Parathyroid adenoma (tissue), 2 donors: ENCODE results near the gene FUT1.

Experiments used
- H2AFZ ChIP-seq: fragments of 300-600 bp; sonication (generic); one replicate; pipeline ENCODE4 v1.7.0; 2017; ENCODE audit warnings: antibody characterized with exemption, mild to moderate bottlenecking
- H3K27ac ChIP-seq: fragments of 300-600 bp; sonication (generic); one replicate; pipeline ENCODE4 v1.7.0; 2017
- H3K27me3 ChIP-seq: fragments of 300-600 bp; sonication (generic); one replicate; pipeline ENCODE4 v1.7.0; 2017; ENCODE audit warnings: low read length; ENCODE audit not compliant: control insufficient read depth, insufficient read depth
- H3K36me3 ChIP-seq: fragments of 300-600 bp; sonication (generic); one replicate; pipeline ENCODE4 v1.7.0; 2017; ENCODE audit warnings: low read length; ENCODE audit not compliant: control insufficient read depth, insufficient read depth
- H3K4me1 ChIP-seq: fragments of 300-600 bp; sonication (generic); one replicate; pipeline ENCODE4 v1.7.0; 2017; ENCODE audit warnings: control low read depth
- H3K4me2 ChIP-seq: fragments of 300-600 bp; sonication (generic); one replicate; pipeline ENCODE4 v1.7.0; 2017; ENCODE audit warnings: low read length
- H3K4me3 ChIP-seq: fragments of 300-600 bp; sonication (generic); one replicate; pipeline ENCODE4 v1.7.0; 2017; ENCODE audit warnings: low read depth, low read length
- H3K79me2 ChIP-seq: fragments of 300-600 bp; sonication (generic); one replicate; pipeline ENCODE4 v1.7.0; 2017; ENCODE audit warnings: control low read depth
- H3K9ac ChIP-seq: fragments of 300-600 bp; sonication (generic); one replicate; pipeline ENCODE4 v1.7.0; 2017; ENCODE audit warnings: mild to moderate bottlenecking
- H3K9me3 ChIP-seq: fragments of 300-600 bp; sonication (generic); one replicate; pipeline ENCODE4 v1.7.0; 2017; ENCODE audit warnings: low read length; ENCODE audit not compliant: control insufficient read depth
- TF ChIP-seq, protein P1 (sequence below): fragments of 300-600 bp; sonication (generic); IDR thresholded peaks from one replicate; pipeline ENCODE4 v1.7.0; 2017; ENCODE audit warnings: antibody characterized with exemption, mild to moderate bottlenecking
- donor health status: primary hyperparathyroidism.

Gene FUT1

DNA sequence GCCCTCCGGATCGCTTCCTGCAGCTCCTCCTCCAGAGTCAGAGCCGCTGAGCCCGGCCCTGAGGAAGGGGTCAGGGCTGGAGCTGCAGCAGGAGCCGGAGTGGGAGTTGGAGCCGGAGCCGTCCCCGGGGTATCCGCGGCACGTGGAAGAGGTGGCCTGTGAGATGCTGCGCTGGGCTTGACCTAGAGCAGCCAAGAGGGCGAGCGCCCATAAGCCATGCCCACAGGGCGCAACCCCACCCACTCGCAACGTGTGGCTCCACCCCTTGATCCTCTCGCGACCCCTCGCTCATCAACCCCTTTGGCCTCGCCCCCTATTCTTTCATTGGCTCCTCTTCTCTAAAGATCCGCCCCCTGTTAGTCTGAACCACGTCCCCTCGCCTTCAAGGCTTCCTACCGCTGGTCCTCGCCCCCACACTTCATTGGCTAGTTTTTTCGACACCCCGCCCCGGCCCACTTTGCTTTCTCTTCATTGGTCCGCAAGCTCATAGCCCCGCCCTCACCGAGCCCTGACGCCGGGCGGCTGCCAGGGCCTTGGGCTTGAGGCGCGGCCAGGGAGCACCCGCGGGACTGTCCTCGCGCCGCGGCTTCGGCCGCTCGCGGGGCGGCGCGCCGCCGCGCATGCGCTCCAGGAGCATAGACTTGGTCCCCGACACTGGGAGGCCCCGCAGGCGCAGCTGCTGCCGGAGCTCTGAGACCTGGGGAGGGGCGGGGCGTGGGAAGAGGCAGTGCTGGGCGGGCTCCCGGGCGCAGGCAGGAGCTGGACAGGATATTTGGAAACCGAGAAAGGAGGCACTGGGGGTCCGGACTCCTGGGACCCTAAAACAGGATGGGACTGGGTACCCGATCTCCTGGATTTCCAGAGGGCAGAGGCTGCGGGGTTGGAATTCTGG, 38.3 kb downstream of the FUT1 start:
- Histone ChIP-seq H3K4me3 (peak overlapping the region; percentile 78), H3K4me1 (peaks cover 2% of the 10 kb centered on the region), H3K79me2 (no peaks in the 10 kb centered on the region), H3K27ac (peak overlapping the region; percentile 70), H3K27me3 (no peaks in the 10 kb centered on the region), H3K9ac (peak overlapping the region; percentile 3), H3K36me3 (no peaks in the 10 kb centered on the region), H2AFZ (peak overlapping the region; percentile 67), H3K9me3 (no peaks in the 10 kb centered on the region), H3K4me2 (peak overlapping the region; percentile 85)
- TF ChIP-seq, protein P1, sequence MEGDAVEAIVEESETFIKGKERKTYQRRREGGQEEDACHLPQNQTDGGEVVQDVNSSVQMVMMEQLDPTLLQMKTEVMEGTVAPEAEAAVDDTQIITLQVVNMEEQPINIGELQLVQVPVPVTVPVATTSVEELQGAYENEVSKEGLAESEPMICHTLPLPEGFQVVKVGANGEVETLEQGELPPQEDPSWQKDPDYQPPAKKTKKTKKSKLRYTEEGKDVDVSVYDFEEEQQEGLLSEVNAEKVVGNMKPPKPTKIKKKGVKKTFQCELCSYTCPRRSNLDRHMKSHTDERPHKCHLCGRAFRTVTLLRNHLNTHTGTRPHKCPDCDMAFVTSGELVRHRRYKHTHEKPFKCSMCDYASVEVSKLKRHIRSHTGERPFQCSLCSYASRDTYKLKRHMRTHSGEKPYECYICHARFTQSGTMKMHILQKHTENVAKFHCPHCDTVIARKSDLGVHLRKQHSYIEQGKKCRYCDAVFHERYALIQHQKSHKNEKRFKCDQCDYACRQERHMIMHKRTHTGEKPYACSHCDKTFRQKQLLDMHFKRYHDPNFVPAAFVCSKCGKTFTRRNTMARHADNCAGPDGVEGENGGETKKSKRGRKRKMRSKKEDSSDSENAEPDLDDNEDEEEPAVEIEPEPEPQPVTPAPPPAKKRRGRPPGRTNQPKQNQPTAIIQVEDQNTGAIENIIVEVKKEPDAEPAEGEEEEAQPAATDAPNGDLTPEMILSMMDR, result no peak

DNA sequence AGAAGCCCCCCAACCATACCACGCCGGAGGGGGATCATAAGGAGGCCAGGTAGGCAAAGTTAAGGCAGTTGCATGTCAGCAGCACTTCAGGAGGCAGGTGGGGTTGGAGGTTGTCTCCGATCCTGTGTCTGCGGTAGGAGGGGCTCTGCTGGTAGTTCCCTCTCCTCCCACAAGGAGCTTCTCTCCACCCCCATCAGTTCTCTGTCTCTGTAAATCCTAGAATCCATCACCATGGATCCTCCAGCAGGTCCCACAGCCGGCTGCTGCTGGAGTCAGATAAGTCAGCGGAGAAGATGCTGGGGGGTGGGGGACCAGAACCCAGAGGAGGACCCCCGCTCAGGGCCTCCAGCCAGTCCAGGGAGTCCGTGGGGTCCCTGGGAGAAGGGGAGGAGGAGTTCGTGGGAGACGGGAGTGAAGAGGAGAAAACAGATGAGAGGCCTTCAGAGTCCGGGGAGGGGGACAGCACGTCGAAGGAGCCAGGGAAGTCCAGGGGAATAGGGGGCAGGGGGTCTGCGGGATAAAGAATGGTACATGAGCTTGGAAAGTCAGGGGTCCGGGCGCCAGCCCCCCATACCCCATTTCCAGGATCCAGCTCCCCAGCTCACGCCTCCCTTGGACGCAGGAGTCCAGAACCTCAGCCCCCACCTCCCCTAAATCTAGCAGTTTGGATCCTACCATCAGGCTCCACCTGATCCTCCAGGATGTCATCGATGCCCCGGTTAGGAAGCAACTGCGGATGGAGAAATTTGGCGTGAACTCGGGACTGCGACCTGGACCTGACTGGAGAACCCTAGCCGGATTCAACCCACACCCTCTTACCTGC, 39.2 kb downstream of the FUT1 start:
- Histone ChIP-seq H2AFZ (peak overlapping the region; percentile 67), H3K27ac (peak overlapping the region; percentile 64), H3K4me2 (peak overlapping the region; percentile 85), H3K27me3 (no peaks in the 10 kb centered on the region), H3K9me3 (no peaks in the 10 kb centered on the region), H3K79me2 (no peaks in the 10 kb centered on the region), H3K4me1 (peaks cover 2% of the 10 kb centered on the region), H3K36me3 (no peaks in the 10 kb centered on the region), H3K4me3 (peak overlapping the region; percentile 78), H3K9ac (no peak overlapping the region)
- TF ChIP-seq, protein P1, result no peak

DNA sequence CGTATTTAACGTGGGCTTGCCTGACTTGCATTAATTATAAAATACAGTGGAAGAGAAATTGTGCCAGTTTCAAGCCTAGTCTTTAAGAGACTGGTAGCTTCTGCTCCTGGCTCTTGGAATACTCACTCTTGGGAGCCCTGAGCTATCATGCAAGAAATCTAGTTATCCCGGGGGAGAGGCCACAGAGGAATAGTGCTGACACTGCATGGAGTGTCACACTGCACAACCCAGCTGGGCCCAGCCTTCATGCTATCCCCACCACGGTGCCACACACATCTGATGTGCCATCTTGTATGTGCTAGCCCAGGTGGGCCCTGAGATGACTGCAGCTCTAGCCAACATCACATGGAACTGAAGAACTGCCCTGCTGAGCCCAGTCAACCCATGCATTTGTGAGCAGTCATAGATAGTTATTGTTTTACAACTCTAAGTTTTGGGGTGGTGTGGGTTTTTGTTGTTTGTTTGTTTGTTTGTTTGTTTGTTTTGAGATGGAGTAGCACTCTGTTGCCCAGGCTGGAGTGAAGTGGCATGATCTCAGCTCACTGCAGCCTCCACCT, 41.3 kb downstream of the FUT1 start:
- no peak overlapping the region for H2AFZ ChIP-seq
- no peaks in the 10 kb centered on the region for H3K79me2 ChIP-seq
- no peaks in the 10 kb centered on the region for H3K27me3 ChIP-seq
- H3K36me3 ChIP-seq, result no peaks in the 10 kb centered on the region
- no peak overlapping the region for H3K4me3 ChIP-seq
- H3K4me1 ChIP-seq, result peaks cover 2% of the 10 kb centered on the region
- H3K9me3 ChIP-seq, result no peaks in the 10 kb centered on the region
- TF ChIP-seq, protein P1, result no peak
- H3K4me2 ChIP-seq, result no peak overlapping the region
- no peak overlapping the region for H3K9ac ChIP-seq
- no peak overlapping the region for H3K27ac ChIP-seq

DNA sequence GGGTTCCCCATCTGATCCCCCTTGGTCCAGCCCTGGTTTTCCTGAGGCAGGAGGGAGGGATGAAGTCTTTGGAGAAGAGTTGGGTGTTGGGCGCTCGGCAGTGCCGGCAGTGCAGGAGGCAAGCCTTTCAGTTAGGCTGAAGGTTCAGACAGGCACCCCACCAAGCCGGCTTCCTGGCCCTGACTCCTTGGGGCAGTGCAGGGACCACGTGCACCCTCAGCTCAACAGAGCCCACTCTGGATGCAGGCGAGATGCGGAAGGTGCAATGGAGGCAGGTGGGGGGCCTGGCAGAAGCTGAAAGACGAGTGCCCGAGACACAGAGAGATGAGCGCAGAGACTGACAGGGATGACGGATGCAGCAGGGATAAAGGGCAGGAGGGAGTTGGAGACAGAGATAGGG, 44.0 kb downstream of the FUT1 start:
- no peaks in the 10 kb centered on the region for H3K79me2 ChIP-seq
- H3K36me3 ChIP-seq, result no peaks in the 10 kb centered on the region
- no peaks in the 10 kb centered on the region for H3K27me3 ChIP-seq
- H3K9ac ChIP-seq, result no peak overlapping the region
- H3K9me3 ChIP-seq, result no peaks in the 10 kb centered on the region
- H2AFZ ChIP-seq, result no peak overlapping the region
- H3K4me1 ChIP-seq, result no peaks in the 10 kb centered on the region
- no peak overlapping the region for H3K27ac ChIP-seq
- H3K4me2 ChIP-seq, result no peak overlapping the region
- TF ChIP-seq, protein P1, result no peak
- H3K4me3 ChIP-seq, result no peak overlapping the region
